PC-9 (cell line): Measurements from ENCODE around the gene AGAP1. TPM values are rescaled to one million over a fixed set of nuclear protein-coding genes. Genes with fewer than 3 reads are reported as not detected.

ENCODE experiments used
- BruUV-seq: library from RNA; stranded (reverse); fragments of 400-500 nt; replicated peaks from 2 replicates; lab custom pipeline; 2021; lab: Mats Ljungman, UMichigan
- CTCF ChIA-PET: fragments of 300-600 bp; sonication (Branson Sonifier 250); formaldehyde crosslinking; loops from one replicate; lab custom pipeline; 2022; ENCODE audit warnings: antibody characterized with exemption; lab: Charles Lee
- POLR2A ChIA-PET: fragments of 300-600 bp; sonication (Branson Sonifier 250); formaldehyde crosslinking; loops from one replicate; lab custom pipeline; 2022; ENCODE audit warnings: antibody characterized with exemption; ENCODE audit not compliant: unreplicated experiment; lab: Charles Lee
- DNase-seq, 2 experiments: peaks; one replicate each; pipeline versions ENCODE4 v3.0.0 to v3.0.0-alpha.2; 2015 to 2022; ENCODE audit warnings: mixed read lengths in 1 of 2
- H2AFZ ChIP-seq: fragments of 200-600 bp; sonication (generic); 2 replicates; pipeline ENCODE4 v1.8.1; 2017; ENCODE audit warnings: antibody characterized with exemption
- H3F3A ChIP-seq: fragments of 200-600 bp; sonication (generic); 2 replicates; pipeline ENCODE4 v1.8.1; 2017; ENCODE audit warnings: antibody characterized with exemption, mild to moderate bottlenecking, low read depth; ENCODE audit not compliant: insufficient read depth
- H3K27ac ChIP-seq: fragments of 200-600 bp; sonication (generic); 2 replicates; pipeline ENCODE4 v1.6.1; 2016; ENCODE audit warnings: mixed run types
- H3K27me3 ChIP-seq: fragments of 200-600 bp; sonication (generic); 2 replicates; pipeline ENCODE4 v1.6.1; 2016; ENCODE audit warnings: low read depth, mixed run types; ENCODE audit not compliant: insufficient read depth
- H3K36me3 ChIP-seq: fragments of 200-600 bp; sonication (generic); 2 replicates; pipeline ENCODE4 v1.6.1; 2016; ENCODE audit warnings: low read depth, mixed run types
- H3K4me1 ChIP-seq: fragments of 200-600 bp; sonication (generic); replicated peaks from 2 replicates; pipeline ENCODE4 v1.6.1; 2016; ENCODE audit warnings: mixed run types; ENCODE audit not compliant: insufficient read depth
- H3K4me2 ChIP-seq: fragments of 200-600 bp; sonication (generic); 2 replicates; pipeline ENCODE4 v1.6.1; 2017; ENCODE audit warnings: mixed run types
- H3K4me3 ChIP-seq: fragments of 200-600 bp; sonication (generic); 2 replicates; pipeline ENCODE4 v1.6.1; 2016; ENCODE audit warnings: mixed run types
- H3K79me2 ChIP-seq: fragments of 200-600 bp; sonication (generic); 2 replicates; pipeline ENCODE4 v1.6.1; 2017; ENCODE audit warnings: low read depth, mixed run types
- H3K9me2 ChIP-seq: fragments of 200-600 bp; sonication (generic); 2 replicates; pipeline ENCODE4 v1.8.1; 2017; ENCODE audit warnings: mild to moderate bottlenecking; ENCODE audit not compliant: insufficient read depth
- H3K9me3 ChIP-seq: fragments of 200-600 bp; sonication (generic); 2 replicates; pipeline ENCODE4 v1.8.1; 2016; ENCODE audit warnings: low read depth; ENCODE audit not compliant: insufficient read depth
- H4K20me1 ChIP-seq: fragments of 200-600 bp; sonication (generic); 2 replicates; pipeline ENCODE4 v1.8.1; 2017; ENCODE audit not compliant: insufficient read depth
- CTCF ChIP-seq: fragments of 200-600 bp; sonication (generic); conservative IDR thresholded peaks from 2 replicates; pipeline ENCODE4 v1.6.1; 2017; ENCODE audit warnings: mixed run types, antibody characterized with exemption, mild to moderate bottlenecking, moderate library complexity
- EZH2 ChIP-seq: fragments of 200-600 bp; sonication (generic); IDR thresholded peaks from 2 replicates; pipeline ENCODE4 v1.8.0; 2017; ENCODE audit warnings: antibody characterized with exemption, low read depth
- intact Hi-C: fragments of 100-400 bp; cut with micrococcal nuclease; formaldehyde crosslinking; loops from one replicate; pipeline ENCODE4 v1.10.0; 2022; ENCODE audit not compliant: unreplicated experiment
- total RNA-seq: library from RNA; stranded (reverse); gene quantifications from 2 replicates; pipeline ENCODE4 v1.2.3, GENCODE V29; 2021

Gene AGAP1
- total RNA-seq, 1 experiment from 2014 or later = 91.4 TPM

DNA sequence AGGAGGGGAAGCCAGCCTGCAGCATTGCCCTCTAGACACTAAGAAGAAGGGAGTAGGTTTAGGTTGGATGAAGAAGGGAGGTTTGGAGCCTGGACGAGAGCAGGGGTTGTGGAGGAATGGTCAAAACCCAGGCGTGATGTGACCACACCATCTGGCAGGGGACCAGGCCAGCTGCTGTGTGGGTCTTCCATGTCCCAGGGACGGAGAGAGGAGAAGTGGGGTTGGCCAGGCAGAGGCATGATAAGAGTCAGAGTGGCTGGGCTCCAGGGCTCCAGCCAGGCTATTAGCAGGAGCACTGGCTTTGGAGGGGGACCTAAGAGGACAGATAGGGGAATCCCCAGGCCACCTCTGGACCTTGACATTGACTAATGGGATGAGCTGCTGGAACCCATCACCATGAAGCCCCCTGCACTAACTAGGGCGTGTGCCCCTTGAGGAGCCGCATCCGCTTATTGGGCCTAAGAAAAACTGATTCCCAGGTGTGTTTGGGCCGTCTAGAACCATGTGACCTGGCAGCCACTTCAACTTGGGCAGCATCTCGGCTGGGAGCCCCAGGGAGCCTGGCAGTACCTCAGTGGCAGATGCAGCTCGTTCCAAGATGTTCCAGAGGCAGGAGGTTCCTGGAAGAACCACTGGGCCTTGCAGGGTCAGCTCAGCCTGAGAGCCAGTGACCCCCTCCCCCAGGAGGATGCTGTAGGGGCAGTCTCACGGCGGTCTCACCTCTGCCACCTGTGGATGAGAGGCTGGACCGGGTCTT is 235.1 kb downstream of the AGAP1 start:
- no peaks in the 10 kb centered on the region for H3K27me3 ChIP-seq
- no peak overlapping the region for H2AFZ ChIP-seq
- H3K4me2 ChIP-seq = no peak overlapping the region
- no peak overlapping the region for H3K27ac ChIP-seq
- H3K36me3 ChIP-seq = no peaks in the 10 kb centered on the region
- intact Hi-C loops = loop anchor here (5.0 kb wide), 1 partner anchor 57 kb away; no protein-coding TSS in a partner anchor
- H3K4me3 ChIP-seq = no peak overlapping the region
- peaks cover 66% of the 10 kb centered on the region for H3K79me2 ChIP-seq
- CTCF ChIA-PET = no interaction called here
- H3K4me1 ChIP-seq = peaks cover 34% of the 10 kb centered on the region
- no peaks in the 10 kb centered on the region for H3K9me3 ChIP-seq
- no TSS peak for BruUV-seq
- no peak for DNase-seq
- H3F3A ChIP-seq = peaks cover 23% of the 10 kb centered on the region; the same call in 1 of the 2 replicates
- TF ChIP-seq CTCF (no peak), EZH2 (no peak)
- no peaks in the 10 kb centered on the region; the same call in 1 of the 2 replicates for H4K20me1 ChIP-seq
- H3K9me2 ChIP-seq = no peaks in the 10 kb centered on the region
- POLR2A ChIA-PET = no interaction called here

DNA sequence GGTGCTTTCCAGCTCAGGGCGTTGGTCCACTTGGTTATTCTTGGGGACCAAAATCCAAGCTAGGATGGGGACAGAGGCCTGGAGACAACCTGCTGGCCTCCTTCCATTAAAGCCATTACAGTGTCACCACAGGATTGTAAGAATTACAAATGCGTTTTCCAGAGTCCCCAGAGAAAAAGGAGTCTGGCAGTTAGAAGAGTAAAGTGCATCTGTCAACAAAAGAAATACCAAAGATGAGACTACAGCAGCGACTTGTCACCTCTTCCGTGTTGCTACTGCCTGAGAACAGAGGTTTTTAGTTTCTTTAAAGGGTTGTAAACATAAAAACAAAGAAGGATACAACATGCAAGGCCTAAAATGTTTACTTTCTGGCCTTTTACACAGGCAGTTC is 235.7 kb downstream of the AGAP1 start:
- H3K4me1 ChIP-seq = peaks cover 34% of the 10 kb centered on the region
- H2AFZ ChIP-seq = no peak overlapping the region
- BruUV-seq = no TSS peak
- H3K9me3 ChIP-seq = no peaks in the 10 kb centered on the region
- H3K4me2 ChIP-seq = no peak overlapping the region
- no peak for DNase-seq
- H3K36me3 ChIP-seq = 0 out of 2 replicates have a peak, but pooled peaks cover under 1% of the 10 kb centered on the region
- no peaks in the 10 kb centered on the region; the same call in 1 of the 2 replicates for H4K20me1 ChIP-seq
- intact Hi-C loops = loop anchor here (5.0 kb wide), 1 partner anchor 57 kb away; no protein-coding TSS in a partner anchor
- POLR2A ChIA-PET = no interaction called here
- H3K9me2 ChIP-seq = no peaks in the 10 kb centered on the region
- H3K27ac ChIP-seq = no peak overlapping the region
- TF ChIP-seq CTCF (no peak), EZH2 (no peak)
- H3K27me3 ChIP-seq = no peaks in the 10 kb centered on the region
- H3F3A ChIP-seq = peaks cover 23% of the 10 kb centered on the region; the same call in 1 of the 2 replicates
- CTCF ChIA-PET = no interaction called here
- peaks cover 67% of the 10 kb centered on the region for H3K79me2 ChIP-seq
- no peak overlapping the region for H3K4me3 ChIP-seq

- intact Hi-C loops = no loop called here
- Histone ChIP-seq H3K4me2 (no peak overlapping the region), H4K20me1 (no peaks in the 10 kb centered on the region; the same call in 1 of the 2 replicates), H2AFZ (no peak overlapping the region), H3K9me2 (no peaks in the 10 kb centered on the region), H3K27ac (no peak overlapping the region), H3K4me1 (peaks cover 30% of the 10 kb centered on the region), H3K27me3 (no peaks in the 10 kb centered on the region), H3K79me2 (peaks cover 68% of the 10 kb centered on the region), H3F3A (peaks cover 23% of the 10 kb centered on the region; the same call in 1 of the 2 replicates), H3K4me3 (no peak overlapping the region), H3K36me3 (0 out of 2 replicates have a peak, but pooled peaks cover 5% of the 10 kb centered on the region), H3K9me3 (no peaks in the 10 kb centered on the region)
- no peak for DNase-seq
- ChIA-PET POLR2A (no interaction called here), CTCF (no interaction called here)
- TF ChIP-seq CTCF (no peak), EZH2 (no peak)
- BruUV-seq = no TSS peak
Observed at GRCh38 chr2:235730115-235730514, 236.3 kb downstream of the AGAP1 start.
